Subcutaneous adipose tissue (tissue), 4 donors: Measurements from ENCODE around the gene ZYG11A. TPM values are rescaled to one million over a fixed set of nuclear protein-coding genes. Genes with fewer than 3 reads are reported as not detected.

Experiments used
- CTCF ChIP-seq: fragments of 450-650 bp; IDR thresholded peaks from one replicate; pipeline ENCODE4 v1.5.1; 2016; ENCODE audit warnings: low read depth, mild to moderate bottlenecking, control low read depth, antibody characterized with exemption, moderate library complexity
- total RNA-seq, 4 donors: library from RNA; depleted of rRNA; stranded (reverse); fragments of >200 nt; gene quantifications; one replicate each; pipeline ENCODE4 v1.1.0, GENCODE V29; 2016

Gene ZYG11A
- total RNA-seq, result under 1 TPM in 1 of 4 donors, not detected in 3; 0.19 TPM

DNA sequence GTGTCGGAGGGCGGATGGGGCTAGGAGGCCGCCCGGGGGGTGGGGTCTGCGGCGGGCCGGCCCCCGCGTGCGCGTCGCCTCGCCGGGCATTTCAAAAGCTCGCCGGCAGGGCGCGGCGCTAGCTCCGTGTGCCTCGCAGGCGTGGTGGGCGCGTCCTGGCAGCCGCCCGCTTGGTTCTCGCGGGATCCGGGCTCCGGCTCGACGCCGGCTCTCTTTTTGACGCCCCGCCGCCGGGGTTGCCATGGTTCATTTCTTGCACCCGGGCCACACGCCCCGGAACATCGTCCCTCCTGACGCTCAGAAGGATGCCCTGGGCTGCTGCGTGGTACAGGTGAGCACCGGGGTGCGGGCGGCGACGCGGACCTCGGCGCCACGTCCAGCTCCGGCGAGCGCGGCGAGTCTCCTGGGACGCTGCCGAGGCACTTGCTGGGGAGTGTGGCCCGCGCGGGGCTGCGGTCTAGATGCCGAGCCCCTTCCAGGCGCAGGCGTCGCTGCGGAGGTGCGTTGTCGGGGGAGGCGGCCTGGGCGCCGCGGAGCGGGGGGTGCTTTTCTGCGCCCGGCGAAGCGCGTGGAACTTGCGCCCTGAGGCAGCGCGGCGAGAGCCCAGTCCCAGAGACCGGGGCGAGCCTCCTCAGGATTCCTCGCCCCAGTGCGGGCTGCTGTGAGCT is at the start of gene ZYG11A:
TSS of gene ZYG11A (plus strand) at position 118 of the 668 bp plus-strand sequence. CDS start at position 242, 124 bp downstream.
- no peak for TF ChIP-seq CTCF

GRCh38 chr1:52795464-52795863 is 47.1 kb upstream of the ZYG11A start:
- no peak for TF ChIP-seq CTCF

DNA sequence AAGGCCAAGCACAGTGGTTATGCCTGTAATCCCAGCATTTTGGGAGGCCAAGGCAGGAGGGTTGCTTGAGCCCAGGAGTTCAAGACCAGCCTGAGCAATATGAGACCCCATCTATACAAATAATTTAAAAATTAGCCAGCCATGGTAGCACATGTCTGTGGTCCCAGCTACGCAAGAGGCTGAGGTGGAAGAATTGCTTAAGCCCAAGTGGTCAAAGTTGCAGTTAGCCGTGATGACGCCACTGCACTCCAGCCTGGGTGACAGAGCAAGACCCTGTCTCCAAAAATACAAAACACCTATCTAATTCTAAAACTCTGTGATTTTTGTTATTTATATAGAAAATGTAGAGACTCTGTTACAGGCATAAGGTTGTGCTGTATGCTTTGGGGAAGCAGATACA is 44.2 kb upstream of the ZYG11A start:
- no peak for TF ChIP-seq CTCF

GRCh38 chr1:52801011-52801410 is 41.5 kb upstream of the ZYG11A start:
- no peak for TF ChIP-seq CTCF

GRCh38 chr1:52814465-52814864 is 28.1 kb upstream of the ZYG11A start:
- TF ChIP-seq CTCF, result no peak

DNA sequence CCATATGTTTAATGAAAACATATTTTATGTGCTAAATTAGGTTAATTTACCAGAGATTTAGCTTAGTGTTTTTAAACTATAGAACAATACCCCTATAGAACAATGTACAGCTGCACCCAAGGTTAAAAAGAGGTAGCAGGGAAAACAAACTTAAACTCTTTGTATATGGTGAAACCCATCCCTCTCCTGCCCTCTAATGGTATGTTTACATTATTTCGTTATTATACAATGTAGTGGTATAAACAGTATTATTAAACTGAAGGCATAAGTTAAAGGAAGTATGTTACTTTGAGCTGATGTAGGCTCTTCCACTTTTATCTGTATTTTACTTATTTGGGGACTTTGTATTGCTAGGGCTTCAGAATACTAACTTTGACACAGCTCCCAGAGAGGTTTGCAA is 16.7 kb upstream of the ZYG11A start:
- TF ChIP-seq CTCF, result no peak

GRCh38 chr1:52834798-52835197 is 7.8 kb upstream of the ZYG11A start:
- TF ChIP-seq CTCF, result no peak
